CD4-positive, alpha-beta T cell treated with Interleukin-4 for 1 hour (primary cell): ENCODE measurements around the gene DHX34.
"Not testable (repeated sequence)": the region's sequence is repeated elsewhere in the genome, so short reads cannot be mapped to it uniquely, and the experiment has no call there.

ENCODE experiments used
- DNase-seq, 2 donors: peaks; one replicate each; pipeline ENCODE4 v3.0.0-alpha.2; 2020 to 2022

The DHX34 gene, protein sequence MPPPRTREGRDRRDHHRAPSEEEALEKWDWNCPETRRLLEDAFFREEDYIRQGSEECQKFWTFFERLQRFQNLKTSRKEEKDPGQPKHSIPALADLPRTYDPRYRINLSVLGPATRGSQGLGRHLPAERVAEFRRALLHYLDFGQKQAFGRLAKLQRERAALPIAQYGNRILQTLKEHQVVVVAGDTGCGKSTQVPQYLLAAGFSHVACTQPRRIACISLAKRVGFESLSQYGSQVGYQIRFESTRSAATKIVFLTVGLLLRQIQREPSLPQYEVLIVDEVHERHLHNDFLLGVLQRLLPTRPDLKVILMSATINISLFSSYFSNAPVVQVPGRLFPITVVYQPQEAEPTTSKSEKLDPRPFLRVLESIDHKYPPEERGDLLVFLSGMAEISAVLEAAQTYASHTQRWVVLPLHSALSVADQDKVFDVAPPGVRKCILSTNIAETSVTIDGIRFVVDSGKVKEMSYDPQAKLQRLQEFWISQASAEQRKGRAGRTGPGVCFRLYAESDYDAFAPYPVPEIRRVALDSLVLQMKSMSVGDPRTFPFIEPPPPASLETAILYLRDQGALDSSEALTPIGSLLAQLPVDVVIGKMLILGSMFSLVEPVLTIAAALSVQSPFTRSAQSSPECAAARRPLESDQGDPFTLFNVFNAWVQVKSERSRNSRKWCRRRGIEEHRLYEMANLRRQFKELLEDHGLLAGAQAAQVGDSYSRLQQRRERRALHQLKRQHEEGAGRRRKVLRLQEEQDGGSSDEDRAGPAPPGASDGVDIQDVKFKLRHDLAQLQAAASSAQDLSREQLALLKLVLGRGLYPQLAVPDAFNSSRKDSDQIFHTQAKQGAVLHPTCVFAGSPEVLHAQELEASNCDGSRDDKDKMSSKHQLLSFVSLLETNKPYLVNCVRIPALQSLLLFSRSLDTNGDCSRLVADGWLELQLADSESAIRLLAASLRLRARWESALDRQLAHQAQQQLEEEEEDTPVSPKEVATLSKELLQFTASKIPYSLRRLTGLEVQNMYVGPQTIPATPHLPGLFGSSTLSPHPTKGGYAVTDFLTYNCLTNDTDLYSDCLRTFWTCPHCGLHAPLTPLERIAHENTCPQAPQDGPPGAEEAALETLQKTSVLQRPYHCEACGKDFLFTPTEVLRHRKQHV

GRCh38 chr19:47348819-47349795 lies at the start of gene DHX34:
DHX34 (plus strand) TSS chr19:47349315; CDS start chr19:47353031, 3,716 bp downstream.
- peak; percentile 100 for DNase-seq

DNA sequence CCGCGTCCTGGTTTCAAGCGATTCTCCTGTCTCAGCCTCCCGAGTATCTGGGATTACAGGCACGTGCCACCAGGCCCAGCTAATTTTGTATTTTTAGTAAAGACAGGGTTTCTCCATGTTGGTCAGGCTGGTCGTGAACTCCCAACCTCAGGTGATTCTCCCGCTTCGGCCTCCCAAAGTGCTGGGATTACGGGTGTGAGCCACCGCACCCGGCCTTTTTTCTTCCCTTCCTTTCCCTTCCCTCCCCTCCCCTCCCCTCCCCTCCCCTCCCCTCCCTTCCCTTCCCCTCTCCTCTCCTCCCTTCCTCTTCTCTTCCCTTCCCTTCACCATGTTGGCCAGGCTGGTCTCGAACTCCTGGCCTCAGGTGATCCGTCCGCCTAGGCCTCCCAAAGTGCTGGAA lies 48.2 kb upstream of the DHX34 start:
- not testable (repeated sequence) for DNase-seq

DNA sequence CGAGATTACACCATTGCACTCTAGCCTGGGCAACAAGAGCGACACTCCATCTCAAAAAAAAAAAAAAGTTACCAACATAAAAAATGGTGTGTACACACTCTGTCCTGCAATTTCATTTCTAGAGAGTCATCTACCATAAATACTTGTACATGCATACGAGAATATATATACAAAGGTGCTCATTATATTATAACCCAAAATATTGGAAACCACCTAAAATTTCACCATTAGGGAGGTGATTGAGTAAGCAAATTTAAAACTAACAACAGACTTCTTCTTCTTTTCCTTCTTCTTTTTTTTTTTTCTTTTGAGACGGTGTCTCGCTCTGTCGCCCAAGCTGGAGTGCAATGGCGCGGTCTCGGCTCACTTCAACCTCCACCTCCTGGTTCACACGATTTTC lies 46.9 kb upstream of the DHX34 start:
- no peak for DNase-seq

DNA sequence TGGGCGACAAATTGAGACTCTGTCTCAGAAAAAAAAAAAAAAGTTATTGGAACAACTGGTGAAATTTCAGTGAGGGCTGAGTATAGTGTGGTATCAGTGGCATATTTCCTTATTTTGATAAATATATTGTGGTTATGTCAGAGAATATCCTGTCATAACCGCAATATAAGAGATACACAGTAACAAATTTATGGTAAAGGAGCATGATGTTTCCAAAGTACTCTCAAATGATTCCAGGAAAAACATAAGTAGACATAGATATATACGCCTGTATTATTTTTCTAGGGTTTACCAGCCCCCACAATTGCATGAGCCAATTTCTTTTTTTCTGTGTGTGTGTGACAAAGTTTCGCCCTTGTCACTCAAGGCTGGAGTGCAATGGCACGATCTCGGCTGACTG lies 45.1 kb upstream of the DHX34 start:
- DNase-seq: no peak

- DNase-seq: peak; percentile 41 to 53
Measured at GRCh38 chr19:47305309-47305751, 43.8 kb upstream of the DHX34 start.

DNA sequence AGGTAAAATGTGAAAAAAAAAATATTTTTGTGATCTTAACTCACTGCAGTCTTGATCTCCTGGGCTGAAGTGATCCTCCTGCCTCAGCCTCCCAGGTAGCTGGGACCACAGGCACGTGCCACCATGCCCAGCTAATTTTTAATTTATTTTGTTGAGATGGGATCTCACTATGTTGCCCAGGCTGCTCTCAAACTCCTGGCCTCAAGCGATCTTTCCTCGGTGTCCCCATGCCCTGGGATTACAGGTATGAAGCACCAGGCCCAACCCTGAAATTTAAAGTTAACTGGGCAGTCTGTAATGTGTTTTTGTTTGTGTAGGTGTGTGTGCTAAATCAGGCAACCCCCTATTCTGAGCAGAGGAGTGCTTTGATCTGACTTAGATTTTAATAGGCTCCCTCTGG lies 42.8 kb upstream of the DHX34 start:
- DNase-seq: no peak

- DNase-seq: no peak
Measured at GRCh38 chr19:47309038-47309437, 40.1 kb upstream of the DHX34 start.

- peak in 1 of 2 donors; percentile 55 for DNase-seq
Measured at GRCh38 chr19:47309608-47310007, 39.5 kb upstream of the DHX34 start, which contains the start of gene C5AR1. C5AR1 (plus strand) TSS chr19:47309861; CDS start chr19:47309896, 35 bp downstream.

DNA sequence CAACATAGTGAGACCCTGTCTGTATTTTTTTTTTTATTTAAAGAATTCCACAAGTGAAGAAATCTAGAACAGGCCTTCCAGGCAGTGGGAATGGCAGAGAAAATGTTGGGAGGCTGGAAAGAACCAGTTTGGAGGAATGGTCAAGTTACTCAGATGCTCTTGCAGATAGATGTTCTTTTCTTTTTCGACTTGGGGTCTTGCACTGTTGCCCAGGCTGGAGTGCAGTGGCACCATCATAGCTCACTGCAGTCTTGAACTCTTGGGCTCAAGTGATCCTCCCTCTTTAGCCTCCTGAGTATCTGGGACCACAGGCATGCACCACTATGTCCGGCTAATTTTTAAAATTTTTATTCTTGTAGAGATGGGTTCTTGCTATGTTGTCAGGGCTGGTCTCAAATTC lies 38.8 kb upstream of the DHX34 start:
- no peak for DNase-seq

DNA sequence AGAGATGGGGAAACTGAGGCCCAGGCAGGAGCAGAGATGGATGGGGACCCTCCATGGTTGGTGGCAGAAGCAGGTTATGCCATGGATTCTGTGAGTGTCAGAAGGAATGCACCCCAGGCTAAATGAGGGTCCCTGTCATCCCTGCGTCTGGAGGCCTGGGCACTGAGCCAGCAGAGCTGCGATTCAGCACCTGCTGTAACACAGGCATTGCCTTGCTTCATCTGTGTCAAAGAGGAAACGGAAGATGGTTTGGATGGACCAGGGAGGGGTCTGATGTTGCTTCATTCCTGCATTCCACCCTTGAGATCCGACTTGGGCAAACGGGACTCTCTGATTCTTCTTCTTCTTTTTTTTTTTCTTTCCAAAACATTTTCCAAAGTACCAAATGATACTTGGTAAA lies 38.3 kb upstream of the DHX34 start:
- peak in 1 of 2 donors; percentile 40 for DNase-seq

- no peak for DNase-seq
Measured at GRCh38 chr19:47312366-47313006, 36.6 kb upstream of the DHX34 start.

- no peak for DNase-seq
Measured at GRCh38 chr19:47313754-47314295, 35.3 kb upstream of the DHX34 start.

GRCh38 chr19:47315125-47315821 lies 33.8 kb upstream of the DHX34 start:
- DNase-seq: peak in 1 of 2 donors; percentile 82

DNA sequence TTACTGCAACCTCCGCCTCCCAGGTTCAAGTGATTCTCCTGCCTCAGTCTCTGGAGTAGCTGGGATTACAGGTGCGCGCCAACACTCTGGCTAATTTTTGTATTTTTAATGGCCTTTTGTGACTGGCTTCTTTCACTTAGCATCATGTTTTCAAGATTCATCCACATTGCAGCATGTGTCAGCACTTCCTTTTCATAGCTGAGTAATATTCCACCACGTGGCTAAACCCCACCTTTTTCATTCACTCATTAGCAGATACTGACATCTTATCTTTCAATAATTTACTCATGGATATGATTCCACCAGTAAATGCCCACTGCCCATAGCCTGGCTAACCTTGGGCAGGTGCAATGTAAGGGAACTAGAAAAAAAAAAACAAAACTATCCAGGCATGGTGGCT lies 32.6 kb upstream of the DHX34 start:
- no peak for DNase-seq

DNA sequence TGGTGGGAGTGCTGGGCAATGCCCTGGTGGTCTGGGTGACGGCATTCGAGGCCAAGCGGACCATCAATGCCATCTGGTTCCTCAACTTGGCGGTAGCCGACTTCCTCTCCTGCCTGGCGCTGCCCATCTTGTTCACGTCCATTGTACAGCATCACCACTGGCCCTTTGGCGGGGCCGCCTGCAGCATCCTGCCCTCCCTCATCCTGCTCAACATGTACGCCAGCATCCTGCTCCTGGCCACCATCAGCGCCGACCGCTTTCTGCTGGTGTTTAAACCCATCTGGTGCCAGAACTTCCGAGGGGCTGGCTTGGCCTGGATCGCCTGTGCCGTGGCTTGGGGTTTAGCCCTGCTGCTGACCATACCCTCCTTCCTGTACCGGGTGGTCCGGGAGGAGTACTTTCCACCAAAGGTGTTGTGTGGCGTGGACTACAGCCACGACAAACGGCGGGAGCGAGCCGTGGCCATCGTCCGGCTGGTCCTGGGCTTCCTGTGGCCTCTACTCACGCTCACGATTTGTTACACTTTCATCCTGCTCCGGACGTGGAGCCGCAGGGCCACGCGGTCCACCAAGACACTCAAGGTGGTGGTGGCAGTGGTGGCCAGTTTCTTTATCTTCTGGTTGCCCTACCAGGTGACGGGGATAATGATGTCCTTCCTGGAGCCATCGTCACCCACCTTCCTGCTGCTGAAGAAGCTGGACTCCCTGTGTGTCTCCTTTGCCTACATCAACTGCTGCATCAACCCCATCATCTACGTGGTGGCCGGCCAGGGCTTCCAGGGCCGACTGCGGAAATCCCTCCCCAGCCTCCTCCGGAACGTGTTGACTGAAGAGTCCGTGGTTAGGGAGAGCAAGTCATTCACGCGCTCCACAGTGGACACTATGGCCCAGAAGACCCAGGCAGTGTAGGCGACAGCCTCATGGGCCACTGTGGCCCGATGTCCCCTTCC lies 28.9 kb upstream of the DHX34 start:
- DNase-seq: no peak

GRCh38 chr19:47321630-47322029 lies 27.5 kb upstream of the DHX34 start:
- DNase-seq: no peak

GRCh38 chr19:47322058-47322457 lies 27.1 kb upstream of the DHX34 start:
- DNase-seq: no peak

GRCh38 chr19:47323409-47323808 lies 25.7 kb upstream of the DHX34 start:
- no peak for DNase-seq

DNA sequence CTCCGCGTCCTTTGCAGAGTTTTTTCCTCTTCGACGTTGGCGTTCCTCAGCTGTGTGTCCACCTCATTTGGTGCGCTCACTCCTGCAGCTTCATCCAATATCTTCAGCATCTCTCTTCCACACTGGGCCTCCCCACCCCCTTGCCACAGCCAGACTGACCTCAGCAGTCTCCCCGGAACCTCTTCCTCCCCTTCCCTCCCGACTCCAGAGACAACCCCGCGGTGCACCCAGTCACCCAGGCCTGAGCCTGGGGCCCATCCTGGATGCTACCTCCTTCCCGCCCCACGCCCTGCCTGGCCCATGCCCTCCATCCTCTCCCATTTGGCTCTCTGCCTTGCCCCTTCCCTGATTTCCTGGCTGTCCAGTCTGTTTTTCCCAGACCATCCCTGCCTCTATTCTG lies 25.2 kb upstream of the DHX34 start:
- DNase-seq: no peak
